Occipital lobe (tissue), 2 donors: Measurements from ENCODE around the gene BCAR1. TPM values are rescaled to one million over a fixed set of nuclear protein-coding genes. Genes with fewer than 3 reads are reported as not detected.
"Not testable (repeated sequence)": the region's sequence is repeated elsewhere in the genome, so short reads cannot be mapped to it uniquely, and the experiment has no call there.

Experiments
- DNase-seq: peaks from one replicate; lab custom pipeline; 2025; lab: John Stamatoyannopoulos, UW
- total RNA-seq: library from RNA; depleted of rRNA; stranded (reverse); fragments of >200 nt; gene quantifications from one replicate; pipeline ENCODE4 v1.2.3, GENCODE V29; 2014

Gene BCAR1
- total RNA-seq, 1 donor from 2014 or later: 15.4 TPM

- DNase-seq: not testable (repeated sequence)
These were observed 46.0 kb downstream of the BCAR1 start for GRCh38 chr16:75205438-75205837.

- not testable (repeated sequence) for DNase-seq
These were observed 46.5 kb downstream of the BCAR1 start for GRCh38 chr16:75204905-75205304.

GRCh38 chr16:75204410-75204758 is 47.0 kb downstream of the BCAR1 start:
- no peak for DNase-seq

- no peak for DNase-seq
These were observed 47.6 kb downstream of the BCAR1 start for GRCh38 chr16:75203667-75204409.

GRCh38 chr16:75203096-75203495 is 48.3 kb downstream of the BCAR1 start:
- DNase-seq: no peak

- DNase-seq: no peak
These were observed 49.3 kb downstream of the BCAR1 start for GRCh38 chr16:75202069-75202590.

- DNase-seq: no peak
These were observed 53.3 kb downstream of the BCAR1 start for GRCh38 chr16:75198135-75198600.

- DNase-seq: no peak
These were observed 53.8 kb downstream of the BCAR1 start for GRCh38 chr16:75197522-75198134.

- DNase-seq: no peak
These were observed 54.6 kb downstream of the BCAR1 start for GRCh38 chr16:75196836-75197235.

- no peak for DNase-seq
These were observed 55.3 kb downstream of the BCAR1 start for GRCh38 chr16:75195811-75196790.

- DNase-seq: no peak
These were observed 57.5 kb downstream of the BCAR1 start for GRCh38 chr16:75193730-75194444.

- DNase-seq: no peak
These were observed 58.2 kb downstream of the BCAR1 start for GRCh38 chr16:75193265-75193650.

GRCh38 chr16:75192606-75193264 is 58.7 kb downstream of the BCAR1 start:
- DNase-seq: no peak

GRCh38 chr16:75189638-75190245 is 61.7 kb downstream of the BCAR1 start:
- no peak for DNase-seq

- DNase-seq: no peak
These were observed 62.5 kb downstream of the BCAR1 start for GRCh38 chr16:75188832-75189477.

- no peak for DNase-seq
These were observed 69.8 kb downstream of the BCAR1 start for GRCh38 chr16:75181630-75182029.

- no peak for DNase-seq
These were observed 72.2 kb downstream of the BCAR1 start for GRCh38 chr16:75179208-75179607.
